Nephron progenitor cell (in vitro differentiated cells): Measurements from ENCODE around the gene TMEM143.

Source experiments
- DNase-seq: peaks from one replicate; pipeline ENCODE4 v3.0.0; 2021
- H3K27ac Mint-ChIP-seq: 2 replicates; pipeline ENCODE4 v1.8.0; 2021; ENCODE audit warnings: mild to moderate bottlenecking, moderate library complexity, mixed read lengths
- H3K27me3 Mint-ChIP-seq: 2 replicates; pipeline ENCODE4 v1.8.0; 2021; ENCODE audit warnings: mild to moderate bottlenecking, low read depth, mixed read lengths; ENCODE audit not compliant: poor library complexity
- H3K36me3 Mint-ChIP-seq: 2 replicates; pipeline ENCODE4 v1.8.0; 2021; ENCODE audit warnings: low read depth, mixed read lengths
- H3K4me1 Mint-ChIP-seq: 2 replicates; pipeline ENCODE4 v1.8.0; 2021; ENCODE audit warnings: mixed read lengths
- H3K4me3 Mint-ChIP-seq: 2 replicates; pipeline ENCODE4 v1.8.0; 2021; ENCODE audit warnings: mild to moderate bottlenecking, moderate library complexity, mixed read lengths
- H3K9me3 Mint-ChIP-seq: 2 replicates; pipeline ENCODE4 v1.8.0; 2021; ENCODE audit warnings: mild to moderate bottlenecking, moderate library complexity, mixed read lengths
- CTCF ChIP-seq: fragments of 200-600 bp; sonication (generic); IDR thresholded peaks from 2 replicates; pipeline ENCODE4 v1.5.0; 2021; ENCODE audit warnings: antibody characterized with exemption

The TMEM143 gene

GRCh38 chr19:48333467-48334384 lies 30.0 kb downstream of the TMEM143 start:
- H3K27ac Mint-ChIP-seq, result peak overlapping the region; percentile 98
- H3K9me3 Mint-ChIP-seq, result peaks cover 7% of the 10 kb centered on the region
- peak overlapping the region; percentile 82 for H3K4me3 Mint-ChIP-seq
- H3K27me3 Mint-ChIP-seq, result peaks cover 5% of the 10 kb centered on the region
- peaks cover 8% of the 10 kb centered on the region for H3K36me3 Mint-ChIP-seq
- H3K4me1 Mint-ChIP-seq, result peaks cover 51% of the 10 kb centered on the region
- peak; percentile 81 for DNase-seq
- peak; percentile 66 for TF ChIP-seq CTCF

- TF ChIP-seq CTCF, result no peak
- H3K27me3 Mint-ChIP-seq, result peaks cover 5% of the 10 kb centered on the region
- peak overlapping the region; percentile 98 for H3K27ac Mint-ChIP-seq
- H3K36me3 Mint-ChIP-seq, result peaks cover 13% of the 10 kb centered on the region
- H3K4me3 Mint-ChIP-seq, result peak overlapping the region; percentile 82
- H3K9me3 Mint-ChIP-seq, result peaks cover 13% of the 10 kb centered on the region
- DNase-seq, result peak; percentile 70
- peaks cover 52% of the 10 kb centered on the region for H3K4me1 Mint-ChIP-seq
Measured at GRCh38 chr19:48332662-48333466, 30.9 kb downstream of the TMEM143 start.

GRCh38 chr19:48332351-48332661 lies 31.4 kb downstream of the TMEM143 start:
- H3K27me3 Mint-ChIP-seq, result peaks cover 5% of the 10 kb centered on the region
- H3K36me3 Mint-ChIP-seq, result peaks cover 13% of the 10 kb centered on the region
- H3K9me3 Mint-ChIP-seq, result peaks cover 18% of the 10 kb centered on the region
- peak overlapping the region; percentile 82 for H3K4me3 Mint-ChIP-seq
- peak overlapping the region; percentile 50 for H3K27ac Mint-ChIP-seq
- H3K4me1 Mint-ChIP-seq, result peaks cover 52% of the 10 kb centered on the region
- DNase-seq, result no peak
- no peak for TF ChIP-seq CTCF

GRCh38 chr19:48330012-48330681 lies 33.6 kb downstream of the TMEM143 start:
- Mint-ChIP-seq H3K4me3 (peak overlapping the region; percentile 79), H3K27me3 (peaks cover 5% of the 10 kb centered on the region), H3K27ac (peak overlapping the region; percentile 96), H3K9me3 (peaks cover 20% of the 10 kb centered on the region), H3K4me1 (peaks cover 69% of the 10 kb centered on the region), H3K36me3 (peaks cover 13% of the 10 kb centered on the region)
- no peak for TF ChIP-seq CTCF
- peak; percentile 82 for DNase-seq

GRCh38 chr19:48329167-48329891 lies 34.4 kb downstream of the TMEM143 start:
- Mint-ChIP-seq H3K4me1 (peaks cover 71% of the 10 kb centered on the region), H3K27me3 (peaks cover 5% of the 10 kb centered on the region), H3K9me3 (peaks cover 20% of the 10 kb centered on the region), H3K4me3 (peak overlapping the region; percentile 79), H3K27ac (peak overlapping the region; percentile 96), H3K36me3 (peaks cover 13% of the 10 kb centered on the region)
- no peak for DNase-seq
- no peak for TF ChIP-seq CTCF
